Neural cell (in vitro differentiated cells): Measurements from ENCODE around the gene COLQ. TPM values are rescaled to one million over a fixed set of nuclear protein-coding genes. Genes with fewer than 3 reads are reported as not detected.

Experiments
- H2AFZ ChIP-seq: fragments of 200-600, 300-800 bp; sonication (generic), shearing (Covaris generic); 2 replicates; pipeline ENCODE4 v1.6.0; 2014; ENCODE audit warnings: low read depth, mild to moderate bottlenecking, antibody characterized with exemption, low read length, moderate library complexity
- H3F3A ChIP-seq: fragments of 200-600 bp; shearing (Covaris generic); 2 replicates; pipeline ENCODE4 v1.6.1; 2016; ENCODE audit warnings: mild to moderate bottlenecking, moderate library complexity, mixed read lengths, antibody characterized with exemption, low read length; ENCODE audit not compliant: insufficient read depth, poor library complexity, severe bottlenecking
- H3K27ac ChIP-seq: fragments of 200-600, 300-800 bp; sonication (generic), shearing (Covaris generic); 2 replicates; pipeline ENCODE4 v1.5.1; 2014; ENCODE audit warnings: mild to moderate bottlenecking, low read length, moderate library complexity
- H3K27me3 ChIP-seq: fragments of 300-800, 200-600 bp; sonication (generic), shearing (Covaris generic); 2 replicates; pipeline ENCODE4 v1.6.0; 2014; ENCODE audit warnings: mild to moderate bottlenecking, low read depth, low read length, moderate library complexity; ENCODE audit not compliant: insufficient read depth
- H3K36me3 ChIP-seq: fragments of 300-800, 200-600 bp; sonication (generic), shearing (Covaris generic); 2 replicates; pipeline ENCODE4 v1.5.1; 2014; ENCODE audit warnings: mild to moderate bottlenecking, antibody characterized with exemption, low read length, moderate library complexity; ENCODE audit not compliant: insufficient read depth
- H3K4me2 ChIP-seq: fragments of 300-800, 200-600 bp; sonication (generic), shearing (Covaris generic); 2 replicates; pipeline ENCODE4 v1.6.0; 2014; ENCODE audit warnings: mild to moderate bottlenecking, low read length
- H3K4me3 ChIP-seq: fragments of 300-800, 200-600 bp; sonication (generic), shearing (Covaris generic); 2 replicates; pipeline ENCODE4 v1.5.1; 2014; ENCODE audit warnings: mild to moderate bottlenecking, low read length, moderate library complexity
- H3K79me2 ChIP-seq: fragments of 200-600 bp; shearing (Covaris generic); replicated peaks from 2 replicates; pipeline ENCODE4 v1.6.0; 2014; ENCODE audit warnings: mild to moderate bottlenecking, low read length, moderate library complexity; ENCODE audit not compliant: insufficient read depth
- H3K9ac ChIP-seq: fragments of 300-800, 200-600 bp; sonication (generic), shearing (Covaris generic); 2 replicates; pipeline ENCODE4 v1.6.1; 2016; ENCODE audit warnings: mild to moderate bottlenecking, low read length, mixed read lengths
- H3K9me2 ChIP-seq: fragments of 200-600 bp; shearing (Covaris generic); 2 replicates; pipeline ENCODE4 v1.6.1; 2016; ENCODE audit warnings: mild to moderate bottlenecking, low read length, mixed read lengths; ENCODE audit not compliant: insufficient read depth
- H3K9me3 ChIP-seq: fragments of 200-600, 300-800 bp; sonication (generic), shearing (Covaris generic); 2 replicates; pipeline ENCODE4 v1.6.1; 2016; ENCODE audit warnings: mild to moderate bottlenecking, mixed run types, low read length, moderate library complexity, mixed read lengths
- H4K20me1 ChIP-seq: fragments of 200-600 bp; shearing (Covaris generic); 2 replicates; pipeline ENCODE4 v1.6.1; 2016; ENCODE audit warnings: mild to moderate bottlenecking, mixed run types; ENCODE audit not compliant: insufficient read depth
- CTCF ChIP-seq: fragments of 450-650 bp; IDR thresholded peaks from 2 replicates; pipeline ENCODE4 v1.5.1; 2014; ENCODE audit warnings: antibody characterized with exemption, mild to moderate bottlenecking, moderate library complexity; ENCODE audit not compliant: poor library complexity, severe bottlenecking
- EP300 ChIP-seq: fragments of 450-650 bp; conservative IDR thresholded peaks from 2 replicates; pipeline ENCODE4 v1.6.1; 2014; ENCODE audit warnings: antibody characterized with exemption, mild to moderate bottlenecking, moderate library complexity; ENCODE audit not compliant: poor library complexity, severe bottlenecking
- EZH2 ChIP-seq: fragments of 200-600, 300-800 bp; shearing (Covaris generic), sonication (generic); IDR thresholded peaks from 2 replicates; pipeline ENCODE4 v1.6.1; 2014; ENCODE audit warnings: antibody characterized with exemption, low read length, borderline replicate concordance, mild to moderate bottlenecking; ENCODE audit not compliant: insufficient read depth, poor library complexity, severe bottlenecking
- MXI1 ChIP-seq: fragments of 450-650 bp; conservative IDR thresholded peaks from 2 replicates; pipeline ENCODE4 v1.6.1; 2014; ENCODE audit warnings: antibody characterized with exemption, mild to moderate bottlenecking; ENCODE audit not compliant: poor library complexity, severe bottlenecking
- POLR2AphosphoS5 ChIP-seq: IDR thresholded peaks from 2 replicates; pipeline ENCODE4 v1.6.1; 2012
- RAD21 ChIP-seq: fragments of 450-650 bp; conservative IDR thresholded peaks from 2 replicates; pipeline ENCODE4 v1.6.1; 2014; ENCODE audit warnings: antibody characterized with exemption, mild to moderate bottlenecking, moderate library complexity
- REST ChIP-seq: IDR thresholded peaks from 2 replicates; pipeline ENCODE4 v1.6.1; 2012; ENCODE audit warnings: borderline replicate concordance
- SMC3 ChIP-seq: fragments of 450-650 bp; conservative IDR thresholded peaks from 2 replicates; pipeline ENCODE4 v1.6.1; 2014; ENCODE audit warnings: antibody characterized with exemption, mild to moderate bottlenecking, moderate library complexity; ENCODE audit not compliant: poor library complexity
- TAF1 ChIP-seq: IDR thresholded peaks from 2 replicates; pipeline ENCODE4 v1.6.1; 2012; ENCODE audit warnings: low read depth
- polyA plus RNA-seq: library from polyadenylated mRNA; depleted of rRNA; stranded (reverse); fragments of >200 nt; gene quantifications from 2 replicates; pipeline ENCODE4 v1.2.3, GENCODE V29; 2014

Gene COLQ
- polyA plus RNA-seq, 1 donor from 2014 or later = 9.5 TPM

DNA sequence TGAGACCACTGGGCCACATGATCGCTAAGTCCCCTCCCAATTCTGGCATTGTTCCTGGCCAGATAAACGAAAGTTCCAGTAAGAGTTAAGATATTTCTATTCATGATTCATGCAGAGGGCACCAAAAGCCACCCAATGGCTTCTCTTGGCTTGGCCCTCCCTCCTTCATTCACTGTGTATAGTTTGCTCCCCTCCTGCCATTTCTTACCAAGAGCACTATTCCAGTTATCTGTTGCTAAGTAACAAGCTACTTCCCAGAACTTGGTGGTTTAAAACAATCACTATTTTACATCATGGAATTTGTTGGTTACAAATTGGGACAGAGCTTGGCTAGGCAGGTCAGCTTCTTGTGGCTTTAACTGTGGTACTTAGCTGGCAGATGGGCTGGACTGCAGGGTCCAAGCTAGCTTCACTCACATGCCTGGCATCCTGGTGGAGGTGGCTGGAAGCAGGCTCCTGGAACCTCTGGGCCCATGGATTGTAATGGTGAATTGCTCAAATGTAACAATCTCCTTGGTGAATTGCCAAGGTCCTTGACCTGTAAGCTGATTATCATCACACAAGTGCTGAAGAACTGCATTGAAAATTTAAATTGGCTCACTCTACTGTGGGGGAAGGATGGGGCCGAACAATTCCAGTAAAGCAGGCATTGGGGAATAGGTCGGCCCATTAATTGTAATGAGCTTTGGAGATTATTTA is 77.5 kb downstream of the COLQ start:
- H3K27me3 ChIP-seq = no peaks in the 10 kb centered on the region
- TF ChIP-seq SMC3 (no peak), TAF1 (no peak), EZH2 (no peak), MXI1 (no peak), POLR2AphosphoS5 (no peak), REST (no peak), CTCF (no peak), RAD21 (no peak), EP300 (no peak)
- H3K4me3 ChIP-seq = no peak overlapping the region
- H3K27ac ChIP-seq = no peak overlapping the region
- no peak overlapping the region for H3K9ac ChIP-seq
- H2AFZ ChIP-seq = no peak overlapping the region
- no peaks in the 10 kb centered on the region for H3K9me3 ChIP-seq
- H3K79me2 ChIP-seq = no peaks in the 10 kb centered on the region
- H3F3A ChIP-seq = no peaks in the 10 kb centered on the region
- H4K20me1 ChIP-seq = no peaks in the 10 kb centered on the region
- no peaks in the 10 kb centered on the region for H3K9me2 ChIP-seq
- no peaks in the 10 kb centered on the region for H3K36me3 ChIP-seq
- no peak overlapping the region for H3K4me2 ChIP-seq

GRCh38 chr3:15440891-15441290 is 80.6 kb downstream of the COLQ start:
- Histone ChIP-seq H3K9ac (no peak overlapping the region), H3K4me3 (no peak overlapping the region), H2AFZ (no peak overlapping the region), H3K36me3 (no peaks in the 10 kb centered on the region), H3K27ac (no peak overlapping the region), H3K9me2 (no peaks in the 10 kb centered on the region), H4K20me1 (no peaks in the 10 kb centered on the region), H3K79me2 (no peaks in the 10 kb centered on the region), H3K4me2 (no peak overlapping the region), H3K27me3 (no peaks in the 10 kb centered on the region), H3F3A (no peaks in the 10 kb centered on the region), H3K9me3 (no peaks in the 10 kb centered on the region)
- TF ChIP-seq TAF1 (no peak), EZH2 (no peak), REST (no peak), POLR2AphosphoS5 (no peak), MXI1 (no peak), EP300 (no peak), CTCF (no peak), SMC3 (no peak), RAD21 (no peak)
